K562 (cell line): ENCODE measurements around the gene HS3ST5. TPM values are rescaled to one million over a fixed set of nuclear protein-coding genes. Genes with fewer than 3 reads are reported as not detected.

Experiments
- BDP1 ChIP-seq: IDR thresholded peaks from 3 replicates; pipeline ENCODE4 v1.6.1; 2011; ENCODE audit not compliant: insufficient read length, insufficient read depth
- CBX5 ChIP-seq: IDR thresholded peaks from 2 replicates; pipeline ENCODE4 v1.6.1; 2014; ENCODE audit warnings: low read depth, borderline replicate concordance
- CREB1 ChIP-seq, 2 experiments: sonication (generic) in 1 of 2; formaldehyde crosslinking in 1 of 2; IDR thresholded peaks; 2 replicates each; pipeline versions ENCODE4 v1.6.1 to v1.8.0; 2012 to 2022; ENCODE audit warnings: inconsistent platforms in 1 of 2, mild to moderate bottlenecking in 1 of 2, missing genetic modification reagents in 1 of 2, moderate library complexity in 1 of 2
- DEAF1 ChIP-seq: fragments of 450-650 bp; formaldehyde crosslinking; IDR thresholded peaks from 2 replicates; pipeline ENCODE4 v1.4.0; 2020; ENCODE audit warnings: mild to moderate bottlenecking, moderate library complexity
- NFYB ChIP-seq: IDR thresholded peaks from 2 replicates; pipeline ENCODE4 v1.6.1; 2011; ENCODE audit warnings: mild to moderate bottlenecking, moderate library complexity; ENCODE audit not compliant: insufficient read length; ENCODE audit errors: extremely low read depth
- POLR3G ChIP-seq: IDR thresholded peaks from 2 replicates; pipeline ENCODE4 v1.6.1; 2011; ENCODE audit not compliant: insufficient read length, insufficient replicate concordance; ENCODE audit errors: extremely low read depth
- SMARCE1 ChIP-seq: fragments of 450-650 bp; IDR thresholded peaks from 2 replicates; pipeline ENCODE4 v1.7.1; 2016; ENCODE audit warnings: mild to moderate bottlenecking
- SRSF7 ChIP-seq: fragments of 200-400 bp; formaldehyde crosslinking; optimal IDR thresholded peaks from 2 replicates; pipeline ENCODE3; 2017; ENCODE audit warnings: mild to moderate bottlenecking, low read depth, low read length
- STAT6 ChIP-seq: sonication (generic); formaldehyde crosslinking; IDR thresholded peaks from 2 replicates; pipeline ENCODE4 v1.8.1; 2023; ENCODE audit warnings: mild to moderate bottlenecking, missing genetic modification reagents
- U2AF2 ChIP-seq: fragments of 200-400 bp; formaldehyde crosslinking; optimal IDR thresholded peaks from 2 replicates; pipeline ENCODE3; 2017; ENCODE audit warnings: low read depth, mild to moderate bottlenecking, low read length
- WHSC1 ChIP-seq: IDR thresholded peaks from one replicate; pipeline ENCODE4 v1.6.1; 2012; ENCODE audit warnings: low read length, control low read depth, inconsistent platforms
- ZNF12 ChIP-seq: sonication (generic); formaldehyde crosslinking; IDR thresholded peaks from 2 replicates; pipeline ENCODE4 v1.4.0; 2020; ENCODE audit warnings: mild to moderate bottlenecking, missing genetic modification reagents
- ZNF3 ChIP-seq: fragments of 250-450 bp; sonication (Bioruptor Pico); IDR thresholded peaks from 2 replicates; pipeline ENCODE4 v1.5.0; 2021; ENCODE audit warnings: mild to moderate bottlenecking, moderate library complexity
- ZNF407 ChIP-seq: fragments of 450-650 bp; IDR thresholded peaks from 2 replicates; pipeline ENCODE4 v1.6.1; 2016; ENCODE audit warnings: low read depth
- polyA plus RNA-seq, 8 experiments: library from polyadenylated mRNA; depleted of rRNA in 4 of 8; stranded (reverse) in 5 of 8; unstranded in 3 of 8; fragments of >200 nt; fragmentation: Nextera tagmentation in 2 of 8; fragmentation: Illumina TruSeq in 1 of 8; extraction: Ambion mirVana in 2 of 8; extraction: Trizol in 1 of 8; gene quantifications; 2 replicates each; pipeline versions ENCODE4 v1.2.1 to v1.2.3, GENCODE V29; 2011 to 2014; ENCODE audit warnings: inconsistent platforms in 1 of 8, missing spikeins in 1 of 8
- total RNA-seq, 7 experiments: library from RNA; depleted of rRNA in 6 of 7; stranded (reverse); fragments of >200 nt in 6 of 7; fragmentation: Illumina TruSeq in 2 of 7; extraction: Trizol in 2 of 7; gene quantifications; 2 replicates each; pipeline versions ENCODE4 v1.2.1 to v1.2.3, GENCODE V29; 2011 to 2021; ENCODE audit warnings: low replicate concordance in 1 of 7
- TF ChIP-seq, protein P1 (sequence below): fragments of 450-650 bp; IDR thresholded peaks from 2 replicates; pipeline ENCODE4 v1.6.1; 2018; ENCODE audit warnings: mild to moderate bottlenecking, low read depth; ENCODE audit not compliant: partially characterized antibody

HS3ST5 gene
- total and polyA plus RNA-seq, 9 of the 15 experiments (the other 6 are each of a cell fraction or from before 2014, with no cell fraction given) = not detected

GRCh38 chr6:114290864-114291263 lies 52.0 kb downstream of the HS3ST5 start (continued):
- no peak for TF ChIP-seq ZNF407
- TF ChIP-seq SMARCE1 = no peak
- no peak for TF ChIP-seq BDP1
- no peak for TF ChIP-seq NFYB
- TF ChIP-seq DEAF1 (CRISPR knock-in tag) = no peak
- TF ChIP-seq U2AF2 = no peak
- TF ChIP-seq WHSC1 = no peak
- no peak for TF ChIP-seq SRSF7
- TF ChIP-seq, protein P1, sequence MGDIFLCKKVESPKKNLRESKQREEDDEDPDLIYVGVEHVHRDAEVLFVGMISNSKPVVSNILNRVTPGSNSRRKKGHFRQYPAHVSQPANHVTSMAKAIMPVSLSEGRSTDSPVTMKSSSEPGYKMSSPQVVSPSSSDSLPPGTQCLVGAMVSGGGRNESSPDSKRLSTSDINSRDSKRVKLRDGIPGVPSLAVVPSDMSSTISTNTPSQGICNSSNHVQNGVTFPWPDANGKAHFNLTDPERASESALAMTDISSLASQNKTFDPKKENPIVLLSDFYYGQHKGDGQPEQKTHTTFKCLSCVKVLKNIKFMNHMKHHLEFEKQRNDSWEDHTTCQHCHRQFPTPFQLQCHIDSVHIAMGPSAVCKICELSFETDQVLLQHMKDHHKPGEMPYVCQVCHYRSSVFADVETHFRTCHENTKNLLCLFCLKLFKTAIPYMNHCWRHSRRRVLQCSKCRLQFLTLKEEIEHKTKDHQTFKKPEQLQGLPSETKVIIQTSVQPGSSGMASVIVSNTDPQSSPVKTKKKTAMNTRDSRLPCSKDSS = no peak
- no peak for TF ChIP-seq POLR3G
- no peak for TF ChIP-seq STAT6
- TF ChIP-seq ZNF3 (CRISPR knock-in tag) = no peak
- no peak for TF ChIP-seq ZNF12 (CRISPR knock-in tag)
- TF ChIP-seq CBX5 = no peak
- TF ChIP-seq CREB1 (IDR thresholded peaks at IDR 0.05) = no peak
- no peak for TF ChIP-seq CREB1 (CRISPR knock-in tag; IDR thresholded peaks at IDR 0.05)
